GM12878 (cell line): ENCODE results near the gene MORC1. TPM values are rescaled to one million over a fixed set of nuclear protein-coding genes. Genes with fewer than 3 reads are reported as not detected.
A peak's percentile ranks its signal among the peaks of the same experiment; 100 is the strongest.

ENCODE experiments used
- ATAC-seq: fragments of 200-7000 bp; cut with Tn5 transposase; 3 replicates; pipeline ENCODE4 v1.9.1; 2020; ENCODE audit warnings: mild to moderate bottlenecking, moderate library complexity
- BruUV-seq: library from RNA; stranded (reverse); fragments of 400-500 nt; replicated peaks from 2 replicates; lab custom pipeline; 2021; lab: Mats Ljungman, UMichigan
- CTCF ChIA-PET: fragments of 300-600 bp; sonication (Branson Sonifier 250); formaldehyde crosslinking; extraction: SDS; loops from one replicate; lab custom pipeline; 2021; ENCODE audit warnings: inconsistent platforms; lab: Yijun Ruan, JAX
- POLR2A ChIA-PET: fragments of 350-600 bp; formaldehyde crosslinking; extraction: SDS; loops from one replicate; lab custom pipeline; 2021; ENCODE audit warnings: inconsistent platforms; lab: Charles Lee
- RAD21 ChIA-PET: fragments of 300-600 bp; sonication (Branson Sonifier 250); formaldehyde crosslinking; loops from one replicate; lab custom pipeline; 2023; ENCODE audit warnings: antibody characterized with exemption; ENCODE audit not compliant: unreplicated experiment; lab: Charles Lee
- SMC1A ChIA-PET: fragments of 300-600 bp; sonication (Branson Sonifier 250); formaldehyde crosslinking; loops from one replicate; lab custom pipeline; 2023; ENCODE audit not compliant: unreplicated experiment, uncharacterized antibody; lab: Charles Lee
- DNase-seq: peaks from one replicate; pipeline ENCODE4 v3.0.0-alpha.2; 2011; ENCODE audit warnings: low read depth, low spot score
- FAIRE-seq: peaks from 3 replicates; lab custom pipeline; 2011; peaks lifted over from hg19 to GRCh38; lab: Jason Lieb, UNC
- H2AFZ ChIP-seq: 2 replicates; pipeline ENCODE4 v1.6.0; 2011; ENCODE audit warnings: low read depth, low read length, control low read depth; ENCODE audit not compliant: control insufficient read depth
- H3K27ac ChIP-seq: 2 replicates; pipeline ENCODE4 v1.5.1; 2011; ENCODE audit warnings: control low read depth; ENCODE audit not compliant: control insufficient read depth, insufficient read depth
- H3K27me3 ChIP-seq, 2 experiments: replicated peaks in 1 of 2; 2 replicates each; pipeline versions ENCODE4 v1.6.0 to v1.6.1; 2011; ENCODE audit warnings: low read length in 1 of 2; ENCODE audit not compliant: control insufficient read depth in 2 of 2, insufficient read depth in 2 of 2
- H3K36me3 ChIP-seq, 2 experiments: 2 replicates each; pipeline ENCODE4 v1.5.1; 2011; ENCODE audit warnings: low read length in 1 of 2; ENCODE audit not compliant: control insufficient read depth in 2 of 2, insufficient read depth in 2 of 2
- H3K4me1 ChIP-seq: 2 replicates; pipeline ENCODE4 v1.6.1; 2011; ENCODE audit warnings: mild to moderate bottlenecking, low read length, moderate library complexity, mixed read lengths; ENCODE audit not compliant: control insufficient read depth, insufficient read depth
- H3K4me2 ChIP-seq: 2 replicates; pipeline ENCODE4 v1.6.0; 2011; ENCODE audit warnings: control low read depth; ENCODE audit not compliant: control insufficient read depth, insufficient read depth
- H3K4me3 ChIP-seq: fragments of 200-600 bp; sonication (generic); 2 replicates; pipeline ENCODE4 v1.5.1; 2016
- H3K79me2 ChIP-seq: 2 replicates; pipeline ENCODE4 v1.6.0; 2011; ENCODE audit warnings: low read length; ENCODE audit not compliant: control insufficient read depth, insufficient read depth
- H3K9ac ChIP-seq: 2 replicates; pipeline ENCODE4 v1.8.0; 2011; ENCODE audit warnings: low read length, control low read depth, mixed read lengths; ENCODE audit not compliant: control insufficient read depth, insufficient read depth
- H3K9me3 ChIP-seq: replicated peaks from 3 replicates; pipeline ENCODE4 v1.5.1; 2011; ENCODE audit warnings: mild to moderate bottlenecking, low read length; ENCODE audit not compliant: control insufficient read depth, insufficient read depth
- H4K20me1 ChIP-seq: 2 replicates; pipeline ENCODE4 v1.6.0; 2011; ENCODE audit not compliant: control insufficient read depth, insufficient read depth
- ASH2L ChIP-seq: fragments of 300-600, 200-600 bp; sonication (generic); IDR thresholded peaks from 2 replicates; pipeline ENCODE4 v1.6.1; 2017; ENCODE audit warnings: low read depth, mild to moderate bottlenecking, borderline replicate concordance
- ATF7 ChIP-seq: fragments of 450-650 bp; IDR thresholded peaks from 2 replicates; pipeline ENCODE4 v1.6.1; 2016; ENCODE audit warnings: low read depth, mild to moderate bottlenecking
- BACH1 ChIP-seq: fragments of 450-650 bp; IDR thresholded peaks from 2 replicates; pipeline ENCODE4 v1.6.1; 2017; ENCODE audit warnings: mild to moderate bottlenecking, borderline replicate concordance
- BCL11A ChIP-seq: IDR thresholded peaks from 2 replicates; pipeline ENCODE4 v1.6.1; 2011; ENCODE audit warnings: low read depth, low read length
- BCL3 ChIP-seq: IDR thresholded peaks from 2 replicates; pipeline ENCODE4 v1.6.1; 2011; ENCODE audit warnings: borderline replicate concordance, low read depth, mild to moderate bottlenecking, moderate library complexity, low read length; ENCODE audit not compliant: insufficient read depth, poor library complexity, severe bottlenecking
- E2F8 ChIP-seq: fragments of 450-650 bp; IDR thresholded peaks from 2 replicates; pipeline ENCODE4 v1.6.1; 2018; ENCODE audit warnings: mild to moderate bottlenecking, low read depth, moderate library complexity; ENCODE audit not compliant: partially characterized antibody
- FOS ChIP-seq: IDR thresholded peaks from 3 replicates; pipeline ENCODE4 v1.6.1; 2011; ENCODE audit warnings: borderline replicate concordance; ENCODE audit not compliant: insufficient read length; ENCODE audit errors: extremely low read depth
- IKZF1 ChIP-seq: fragments of 450-650 bp; conservative IDR thresholded peaks from 2 replicates; pipeline ENCODE4 v1.6.1; 2017; ENCODE audit warnings: antibody characterized with exemption, mild to moderate bottlenecking
- IRF3 ChIP-seq: fragments of 450-650 bp; IDR thresholded peaks from 2 replicates; pipeline ENCODE4 v1.6.1; 2014; ENCODE audit warnings: mild to moderate bottlenecking
- KAT2A ChIP-seq: conservative IDR thresholded peaks from 2 replicates; pipeline ENCODE4 v1.6.1; 2011; ENCODE audit warnings: low read depth, low read length; ENCODE audit not compliant: control insufficient read depth
- PML ChIP-seq: IDR thresholded peaks from 2 replicates; pipeline ENCODE4 v1.6.1; 2012; ENCODE audit warnings: low read length, inconsistent platforms
- RAD51 ChIP-seq: fragments of 450-650 bp; IDR thresholded peaks from 2 replicates; pipeline ENCODE4 v1.6.1; 2016; ENCODE audit warnings: moderate library complexity, mild to moderate bottlenecking, inconsistent platforms
- SIN3A ChIP-seq: IDR thresholded peaks from 2 replicates; pipeline ENCODE4 v1.6.1; 2012; ENCODE audit warnings: low read depth, low read length, improper control_type of control experiment
- SPI1 ChIP-seq: IDR thresholded peaks from 2 replicates; pipeline ENCODE4 v1.6.1; 2011; ENCODE audit warnings: low read depth, mild to moderate bottlenecking, low read length, moderate library complexity, borderline replicate concordance; ENCODE audit not compliant: insufficient read depth
- WGBS: methylation state at CpG from one replicate; pipeline ENCODE4 v1.1.6; 2016; ENCODE audit warnings: low lambda C conversion rate; ENCODE audit not compliant: insufficient replicate concordance, insufficient coverage; ENCODE audit errors: missing lambda C conversion rate; 5-methylcytosine and 5-hydroxymethylcytosine counted together
- in situ Hi-C: fragments of 300-500 bp; cut with MboI; formaldehyde crosslinking; loops from 9 replicates; pipeline ENCODE4 v1.14.3; 2018; ENCODE audit warnings: mixed read lengths
- intact Hi-C: fragments of 100-400 bp; cut with micrococcal nuclease; formaldehyde crosslinking; loops from one replicate; pipeline ENCODE4 v1.14.2; 2022; ENCODE audit not compliant: unreplicated experiment
- polyA plus RNA-seq, 11 experiments: library from polyadenylated mRNA; depleted of rRNA in 4 of 11; unstranded in 6 of 11; stranded (reverse) in 5 of 11; fragments of >200 nt; fragmentation: Nextera tagmentation in 4 of 11; fragmentation: Illumina TruSeq in 1 of 11; extraction: Ambion mirVana in 4 of 11; extraction: Trizol in 1 of 11; gene quantifications; 1 replicate in 1 of 11; 2 replicates in 10 of 11; pipeline versions ENCODE4 v1.2.1 to v1.2.3, GENCODE V29; 2011 to 2016; ENCODE audit warnings: inconsistent platforms in 2 of 11, missing spikeins in 2 of 11, low read depth in 1 of 11
- total RNA-seq, 4 experiments: library from RNA; depleted of rRNA in 3 of 4; stranded (reverse); fragments of >200 nt in 3 of 4; fragmentation: Illumina TruSeq in 1 of 4; extraction: Trizol in 1 of 4; gene quantifications; 2 replicates each; pipeline versions ENCODE4 v1.2.1 to v1.2.3, GENCODE V29; 2013 to 2021

The MORC1 gene
- total and polyA plus RNA-seq, 10 of the 15 experiments (the other 5 are each of a cell fraction or from before 2014, with no cell fraction given): 0.18 TPM; not detected in 9

- RAD21 ChIA-PET: no interaction called here
- no peak overlapping the region for H3K4me3 ChIP-seq
- no TSS peak for BruUV-seq
- ATAC-seq (no peak), FAIRE-seq (no peak), DNase-seq (no peak)
- no peaks in the 10 kb centered on the region for H4K20me1 ChIP-seq
- no peaks in the 10 kb centered on the region for H3K79me2 ChIP-seq
- no peak overlapping the region for H3K9ac ChIP-seq
- H3K9me3 ChIP-seq: no peaks in the 10 kb centered on the region
- TF ChIP-seq RAD51: no peak
- peak; percentile 13; the same call in 1 of the 2 replicates for TF ChIP-seq SPI1
- intact Hi-C loops (no loop called here), in situ Hi-C loops (no loop called here)
- H3K4me2 ChIP-seq: no peak overlapping the region
- H3K4me1 ChIP-seq: no peaks in the 10 kb centered on the region
- H3K27me3 ChIP-seq: no peaks in the 10 kb centered on the region
- H3K27ac ChIP-seq: no peak overlapping the region
- POLR2A ChIA-PET: no interaction called here
- H2AFZ ChIP-seq: no peak overlapping the region
- no peaks in the 10 kb centered on the region for H3K36me3 ChIP-seq
- SMC1A ChIA-PET: no interaction called here
- CTCF ChIA-PET: interaction anchor here (0.6 kb wide), 1 partner anchor 9 kb away, joined by 4 read pairs; no protein-coding TSS in a partner anchor
Measured at GRCh38 chr3:109122690-109123089, 4.8 kb upstream of the MORC1 start.

- RAD21 ChIA-PET: interaction anchor here (0.5 kb wide), 1 partner anchor 15 kb away, joined by 3 read pairs; no protein-coding TSS in a partner anchor
- 61% methylated on average over 4 of the region's 7 CpGs for WGBS
- Histone ChIP-seq H3K9me3 (no peaks in the 10 kb centered on the region), H3K4me2 (no peak overlapping the region), H3K4me3 (no peak overlapping the region), H3K36me3 (no peaks in the 10 kb centered on the region), H3K4me1 (no peaks in the 10 kb centered on the region), H3K27ac (no peak overlapping the region), H4K20me1 (no peaks in the 10 kb centered on the region), H3K9ac (no peak overlapping the region), H2AFZ (no peak overlapping the region), H3K79me2 (no peaks in the 10 kb centered on the region), H3K27me3 (no peaks in the 10 kb centered on the region)
- DNase-seq: no peak
- POLR2A ChIA-PET: no interaction called here
- ATAC-seq: no peak
- intact Hi-C loops: no loop called here
- BruUV-seq: no TSS peak
- SMC1A ChIA-PET: no interaction called here
- in situ Hi-C loops: no loop called here
- CTCF ChIA-PET: no interaction called here
- no peak for FAIRE-seq
- TF ChIP-seq PML (no peak), IKZF1 (no peak), FOS (no peak), ASH2L (no peak), BCL3 (no peak), ATF7 (no peak), KAT2A (no peak), SIN3A (no peak), IRF3 (no peak), BCL11A (no peak), E2F8 (no peak), BACH1 (no peak)
Measured at GRCh38 chr3:109118584-109118983, 650 bp upstream of the MORC1 start.
